OCI-LY7 (cell line): ENCODE results near the gene NXPH2. TPM values are rescaled to one million over a fixed set of nuclear protein-coding genes. Genes with fewer than 3 reads are reported as not detected.

Source experiments
- BruUV-seq: library from RNA; stranded (reverse); fragments of 400-500 nt; replicated peaks from 2 replicates; lab custom pipeline; 2021; lab: Mats Ljungman, UMichigan
- CTCF ChIA-PET: fragments of 300-600 bp; sonication (Branson Sonifier 250); formaldehyde crosslinking; loops from one replicate; lab custom pipeline; 2022; ENCODE audit warnings: antibody characterized with exemption; ENCODE audit not compliant: unreplicated experiment; lab: Charles Lee
- POLR2A ChIA-PET: fragments of 300-600 bp; sonication (Branson Sonifier 250); formaldehyde crosslinking; loops from one replicate; lab custom pipeline; 2022; ENCODE audit warnings: antibody characterized with exemption; lab: Charles Lee
- DNase-seq: peaks from one replicate; pipeline ENCODE4 v3.0.0-alpha.2; 2015; ENCODE audit warnings: low spot score
- H2AFZ ChIP-seq: fragments of 200-600 bp; sonication (generic), shearing (Covaris generic); 2 replicates; pipeline ENCODE4 v1.6.1; 2014; ENCODE audit warnings: mild to moderate bottlenecking, antibody characterized with exemption, low read length, moderate library complexity
- H3K27ac ChIP-seq: fragments of 200-600 bp; sonication (generic); 2 replicates; pipeline ENCODE4 v1.5.1; 2014; ENCODE audit warnings: mixed run types, low read depth, mild to moderate bottlenecking, moderate library complexity, low read length, inconsistent platforms; ENCODE audit not compliant: poor library complexity, severe bottlenecking
- H3K36me3 ChIP-seq: fragments of 200-600 bp; sonication (generic); 2 replicates; pipeline ENCODE4 v1.6.1; 2014; ENCODE audit warnings: mild to moderate bottlenecking, antibody characterized with exemption, low read length, moderate library complexity, mixed read lengths; ENCODE audit not compliant: insufficient read depth
- H3K4me1 ChIP-seq: fragments of 200-600 bp; sonication (generic); 2 replicates; pipeline ENCODE4 v1.5.1; 2014; ENCODE audit warnings: mild to moderate bottlenecking, low read length; ENCODE audit not compliant: insufficient read depth, poor library complexity, severe bottlenecking
- H3K4me2 ChIP-seq: fragments of 200-600 bp; sonication (generic); 2 replicates; pipeline ENCODE4 v1.6.1; 2014; ENCODE audit warnings: mild to moderate bottlenecking, low read length
- H3K4me3 ChIP-seq: fragments of 200-600 bp; sonication (generic); 2 replicates; pipeline ENCODE4 v1.5.1; 2014; ENCODE audit warnings: mild to moderate bottlenecking, low read depth, low read length; ENCODE audit not compliant: poor library complexity, severe bottlenecking
- H3K79me2 ChIP-seq: fragments of 200-600 bp; sonication (generic); 2 replicates; pipeline ENCODE4 v1.6.1; 2016; ENCODE audit warnings: low read depth, mild to moderate bottlenecking, low read length, moderate library complexity, mixed read lengths; ENCODE audit not compliant: insufficient read depth
- H3K9me2 ChIP-seq: fragments of 200-600 bp; sonication (generic); 2 replicates; pipeline ENCODE4 v1.6.1; 2016; ENCODE audit warnings: mild to moderate bottlenecking, low read length, mixed read lengths; ENCODE audit not compliant: insufficient read depth
- H3K9me3 ChIP-seq: fragments of 200-600 bp; sonication (generic); 2 replicates; pipeline ENCODE4 v1.6.1; 2014; ENCODE audit warnings: mild to moderate bottlenecking, mixed run types, low read length, mixed read lengths
- H4K20me1 ChIP-seq: fragments of 200-600 bp; sonication (generic); 2 replicates; pipeline ENCODE4 v1.6.1; 2014; ENCODE audit warnings: mild to moderate bottlenecking, antibody characterized with exemption, low read length, moderate library complexity, mixed read lengths; ENCODE audit not compliant: insufficient read depth
- CTCF ChIP-seq: fragments of 200-600 bp; sonication (generic); conservative IDR thresholded peaks from 2 replicates; pipeline ENCODE4 v1.5.1; 2014; ENCODE audit warnings: mild to moderate bottlenecking, antibody characterized with exemption, low read length, moderate library complexity, mixed read lengths
- EZH2phosphoT487 ChIP-seq: fragments of 200-600 bp; sonication (generic); IDR thresholded peaks from 2 replicates; pipeline ENCODE4 v1.6.1; 2018; ENCODE audit warnings: low read depth, borderline replicate concordance, mild to moderate bottlenecking, mixed run types, antibody characterized with exemption, low read length, moderate library complexity, mixed read lengths
- intact Hi-C: fragments of 100-400 bp; cut with micrococcal nuclease; formaldehyde crosslinking; loops from one replicate; pipeline ENCODE4 v1.10.0; 2022; ENCODE audit not compliant: unreplicated experiment
- total RNA-seq, 2 experiments: library from RNA; depleted of rRNA in 1 of 2; stranded (reverse); fragments of >200 nt in 1 of 2; shearing (Covaris generic) in 1 of 2; gene quantifications; 2 replicates each; pipeline ENCODE4 v1.2.3, GENCODE V29; 2014 to 2022

NXPH2 gene
- total RNA-seq, 2 experiments from 2014 or later: not detected

DNA sequence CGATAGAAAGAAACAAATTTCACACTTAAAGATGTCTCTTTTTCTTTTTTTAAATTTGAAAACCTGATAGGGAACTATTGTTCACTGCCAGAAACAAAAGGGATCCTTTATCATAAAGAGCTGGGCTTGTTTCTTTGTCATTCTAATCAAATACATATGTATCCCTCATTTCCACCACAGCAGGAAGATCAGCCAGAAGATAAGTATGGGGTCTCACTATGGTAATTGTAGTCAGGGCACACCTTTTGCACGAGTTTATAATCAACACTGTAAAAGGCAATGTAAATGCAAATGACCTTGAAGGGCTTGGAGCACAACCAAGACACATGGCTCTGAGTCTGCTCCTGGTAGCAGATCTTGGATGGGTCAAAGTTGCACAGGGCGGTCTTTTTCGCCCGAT lies 109.5 kb downstream of the NXPH2 start:
- Histone ChIP-seq H4K20me1 (no peaks in the 10 kb centered on the region), H3K36me3 (no peaks in the 10 kb centered on the region), H3K4me2 (no peak overlapping the region), H3K27ac (no peak overlapping the region), H3K79me2 (no peaks in the 10 kb centered on the region), H3K4me3 (no peak overlapping the region), H3K9me2 (no peaks in the 10 kb centered on the region), H2AFZ (no peak overlapping the region), H3K4me1 (no peaks in the 10 kb centered on the region), H3K9me3 (no peaks in the 10 kb centered on the region)
- DNase-seq: no peak
- ChIA-PET CTCF (no interaction called here), POLR2A (no interaction called here)
- BruUV-seq: no TSS peak
- intact Hi-C loops: no loop called here
- TF ChIP-seq CTCF: no peak

- intact Hi-C loops: no loop called here
- Histone ChIP-seq H3K9me3 (no peaks in the 10 kb centered on the region), H2AFZ (no peak overlapping the region), H3K9me2 (no peaks in the 10 kb centered on the region), H3K27ac (no peak overlapping the region), H3K4me2 (no peak overlapping the region), H4K20me1 (no peaks in the 10 kb centered on the region), H3K4me3 (no peak overlapping the region), H3K36me3 (no peaks in the 10 kb centered on the region), H3K79me2 (no peaks in the 10 kb centered on the region), H3K4me1 (no peaks in the 10 kb centered on the region)
- TF ChIP-seq EZH2phosphoT487 (no peak), CTCF (no peak)
- CTCF ChIA-PET: no interaction called here
- no peak for DNase-seq
- POLR2A ChIA-PET: interaction anchor here (0.6 to 0.8 kb wide), 2 partner anchors 13 to 209 kb away, joined by 3 read pairs; no protein-coding TSS in a partner anchor
- BruUV-seq: no TSS peak
Observed at GRCh38 chr2:138665937-138666336, 114.3 kb downstream of the NXPH2 start.

DNA sequence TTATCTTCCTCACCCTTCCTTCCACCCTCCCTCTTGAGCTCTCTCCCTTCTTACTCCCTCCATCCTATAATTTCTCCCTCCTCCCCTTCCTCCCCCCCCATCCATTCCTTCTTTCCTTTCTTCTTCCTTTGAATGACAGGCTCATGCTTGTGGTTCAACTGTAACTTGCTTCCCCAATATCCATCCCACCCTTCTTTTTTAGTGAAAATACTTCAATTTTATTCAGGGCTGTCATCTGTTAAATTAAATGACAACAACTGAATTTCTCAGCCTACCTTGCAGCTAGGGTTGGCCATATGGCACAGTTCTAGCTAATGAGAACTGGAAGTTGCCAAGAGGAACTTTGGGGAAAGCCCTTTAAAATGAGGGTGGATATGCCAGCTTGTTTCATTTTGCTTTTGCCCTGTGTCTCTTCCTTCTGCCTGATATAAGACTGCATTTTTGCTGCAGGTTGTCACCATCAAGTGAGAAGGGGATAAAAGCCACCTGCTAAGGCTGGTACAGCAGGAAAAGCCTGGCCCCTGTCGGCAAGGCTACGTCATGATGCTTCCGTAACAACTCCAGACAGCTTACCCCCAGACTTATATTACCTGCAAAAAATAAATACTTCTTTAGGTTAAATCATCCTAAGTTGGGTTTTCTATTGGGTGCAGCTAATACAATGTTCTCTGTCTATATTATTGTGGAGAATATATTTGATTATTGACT lies 121.8 kb downstream of the NXPH2 start:
- ChIA-PET CTCF (no interaction called here), POLR2A (interaction anchor here (0.6 kb wide), 1 partner anchor 53 kb away, joined by 4 read pairs; no protein-coding TSS in a partner anchor)
- Histone ChIP-seq H3K9me2 (no peaks in the 10 kb centered on the region), H3K4me1 (no peaks in the 10 kb centered on the region), H3K79me2 (no peaks in the 10 kb centered on the region), H3K4me2 (no peak overlapping the region), H3K36me3 (no peaks in the 10 kb centered on the region), H3K9me3 (no peaks in the 10 kb centered on the region), H4K20me1 (no peaks in the 10 kb centered on the region), H3K4me3 (no peak overlapping the region), H3K27ac (no peak overlapping the region), H2AFZ (no peak overlapping the region)
- no peak for TF ChIP-seq EZH2phosphoT487
- TF ChIP-seq CTCF: no peak
- no peak for DNase-seq
- no TSS peak for BruUV-seq
- intact Hi-C loops: no loop called here
